ENCODE data around the gene BRPF3.

BRPF3 gene

DNA sequence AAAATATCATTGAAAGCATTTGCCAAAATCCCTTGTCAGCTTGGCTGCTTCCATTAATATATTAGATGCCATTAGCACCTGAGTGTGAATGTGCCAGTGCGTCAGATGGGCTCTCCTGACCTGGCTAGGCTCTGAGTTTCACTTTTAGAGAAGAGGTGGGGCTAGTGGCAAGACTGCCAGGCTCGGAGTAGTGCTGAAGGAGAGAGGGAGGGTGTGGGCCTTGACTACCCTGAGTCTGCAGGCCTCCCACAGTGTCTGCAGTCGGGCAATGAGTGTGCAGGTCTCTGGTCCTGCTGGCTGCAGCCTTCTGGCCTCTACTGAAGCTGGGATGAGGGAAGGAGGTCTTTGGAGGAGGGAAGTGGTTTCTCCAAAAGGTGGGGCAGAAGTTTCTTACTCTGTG lies 38.8 kb downstream of the BRPF3 start:
- DNase-seq = no peak

DNA sequence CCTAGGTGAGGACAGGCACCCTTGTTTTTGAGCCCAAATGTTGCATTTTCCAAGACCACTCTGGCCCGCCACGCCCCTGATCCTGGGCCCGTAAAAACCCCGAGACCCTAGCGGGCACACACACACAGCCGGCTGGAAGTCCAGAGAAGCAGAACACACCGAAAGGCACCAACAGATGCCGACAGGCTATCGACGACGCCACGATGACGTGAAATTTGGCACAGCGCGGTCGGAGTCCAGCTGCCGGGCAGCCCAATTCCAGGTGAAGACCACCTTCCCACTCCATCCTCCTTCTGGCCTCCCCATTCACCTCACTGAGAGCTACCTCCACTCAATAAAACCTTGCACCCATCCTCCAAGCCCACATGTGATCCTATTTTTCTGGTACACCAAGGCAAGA lies 39.3 kb downstream of the BRPF3 start:
- DNase-seq = no peak

- no peak for DNase-seq
Measured at GRCh38 chr6:36239774-36240173, 43.2 kb downstream of the BRPF3 start.

- no peak for DNase-seq
Measured at GRCh38 chr6:36241728-36242127, 45.2 kb downstream of the BRPF3 start.

- no peak for DNase-seq
Measured at GRCh38 chr6:36242161-36242560, 45.6 kb downstream of the BRPF3 start.

GRCh38 chr6:36242626-36243025 lies 46.1 kb downstream of the BRPF3 start:
- no peak for DNase-seq

GRCh38 chr6:36243562-36244212 lies 47.1 kb downstream of the BRPF3 start:
- no peak for DNase-seq

GRCh38 chr6:36244641-36245280 lies 48.2 kb downstream of the BRPF3 start:
- DNase-seq = no peak

DNA sequence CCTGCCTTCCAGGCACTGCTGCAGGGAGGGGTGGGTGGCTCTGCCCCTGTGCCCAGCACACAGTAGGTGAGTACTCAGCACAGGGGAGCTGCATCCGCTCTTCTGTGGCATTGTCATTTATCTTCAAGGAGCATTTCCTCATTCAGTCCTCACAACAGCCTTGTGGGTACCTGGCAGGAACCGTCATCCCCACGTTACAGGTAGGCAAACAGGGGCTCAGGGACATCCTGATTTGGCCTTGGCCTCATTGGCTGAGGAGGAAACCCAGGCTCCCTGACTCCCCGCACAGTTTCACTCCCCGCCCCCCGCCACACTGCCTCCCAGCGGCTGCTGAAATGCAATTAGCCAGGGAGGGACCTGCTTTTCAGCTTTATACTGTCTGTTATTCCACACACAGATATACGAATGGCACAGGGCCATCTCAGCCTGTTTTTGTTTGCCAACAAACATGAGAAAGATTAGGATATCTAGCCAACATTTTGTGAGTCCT lies 49.1 kb downstream of the BRPF3 start:
- no peak for DNase-seq

DNA sequence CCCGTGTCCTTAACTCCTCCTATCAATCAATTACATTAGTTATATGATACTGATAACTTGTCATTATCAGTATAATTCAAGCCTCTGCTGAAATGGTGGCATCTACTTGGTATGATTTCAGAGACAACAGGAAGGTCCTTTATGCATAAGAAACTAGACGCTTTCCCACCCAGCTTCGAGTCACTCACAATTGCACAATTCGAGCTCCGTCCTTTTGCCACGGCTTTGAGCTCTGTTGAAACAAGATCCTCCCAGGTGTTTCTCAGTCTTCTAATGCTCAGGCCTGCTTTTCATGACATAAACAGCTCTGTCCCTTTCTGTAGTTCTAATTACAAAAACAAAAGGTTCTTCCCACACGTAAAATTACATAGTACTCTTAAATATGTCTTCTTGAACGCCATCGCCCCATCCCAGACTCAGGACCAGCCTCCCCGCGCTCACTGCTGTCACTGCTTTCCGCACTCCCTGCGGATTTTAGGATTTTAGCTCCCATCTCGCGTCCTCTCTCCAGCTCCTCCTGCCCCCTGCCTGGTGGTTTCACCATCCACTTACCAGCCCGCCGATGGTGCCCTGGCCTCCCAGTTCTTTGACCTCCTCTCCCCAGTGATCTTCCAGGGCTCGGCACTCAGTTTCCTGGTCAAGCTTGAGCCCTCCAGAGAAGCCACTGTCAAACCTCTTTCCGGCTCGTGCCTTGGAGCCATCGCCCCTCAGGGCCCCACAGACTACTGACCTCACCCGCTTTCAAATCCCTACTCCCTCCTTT lies 50.1 kb downstream of the BRPF3 start:
- no peak for DNase-seq

DNA sequence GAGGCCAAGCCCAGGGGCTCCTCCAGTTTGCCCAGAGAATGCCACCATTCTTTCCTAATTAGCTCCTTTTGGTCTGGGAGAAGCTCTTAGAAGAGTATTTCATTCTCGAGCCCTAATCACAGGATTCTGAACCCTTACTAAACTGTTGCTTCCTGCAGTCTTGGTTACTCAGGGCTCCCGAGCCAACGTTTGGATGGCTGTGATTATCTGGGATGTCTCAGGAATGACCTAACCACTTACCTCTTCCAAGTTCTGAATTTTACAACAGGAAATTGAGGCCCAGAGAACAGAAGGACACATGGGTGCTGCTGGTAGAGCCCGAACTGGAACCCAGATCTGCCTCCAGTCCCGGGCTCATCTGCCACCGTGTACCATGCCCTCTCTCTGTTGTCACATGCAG lies 51.1 kb downstream of the BRPF3 start:
- no peak for DNase-seq

DNA sequence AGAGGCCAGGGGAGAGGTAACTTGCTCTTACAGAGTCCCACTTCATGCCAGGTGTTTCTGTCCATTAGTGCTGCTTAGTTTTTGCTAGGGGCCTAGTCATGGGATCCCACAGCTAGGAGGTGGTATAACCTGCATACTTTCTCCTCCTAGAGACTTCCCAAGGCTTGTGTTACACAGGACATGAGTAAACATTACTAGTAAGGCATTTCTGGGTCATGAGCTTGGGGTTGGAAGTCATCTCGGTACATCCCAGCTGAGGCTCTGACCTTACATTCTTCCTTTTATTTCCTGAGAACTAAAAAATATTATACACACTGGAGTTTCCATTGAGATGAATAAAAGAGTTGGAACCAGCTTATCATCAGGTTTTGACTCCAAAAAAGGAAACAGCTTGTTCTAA lies 52.4 kb downstream of the BRPF3 start:
- no peak for DNase-seq

- no peak for DNase-seq
Measured at GRCh38 chr6:36249536-36249935, 53.0 kb downstream of the BRPF3 start.

GRCh38 chr6:36252005-36252404 lies 55.5 kb downstream of the BRPF3 start:
- DNase-seq = no peak

DNA sequence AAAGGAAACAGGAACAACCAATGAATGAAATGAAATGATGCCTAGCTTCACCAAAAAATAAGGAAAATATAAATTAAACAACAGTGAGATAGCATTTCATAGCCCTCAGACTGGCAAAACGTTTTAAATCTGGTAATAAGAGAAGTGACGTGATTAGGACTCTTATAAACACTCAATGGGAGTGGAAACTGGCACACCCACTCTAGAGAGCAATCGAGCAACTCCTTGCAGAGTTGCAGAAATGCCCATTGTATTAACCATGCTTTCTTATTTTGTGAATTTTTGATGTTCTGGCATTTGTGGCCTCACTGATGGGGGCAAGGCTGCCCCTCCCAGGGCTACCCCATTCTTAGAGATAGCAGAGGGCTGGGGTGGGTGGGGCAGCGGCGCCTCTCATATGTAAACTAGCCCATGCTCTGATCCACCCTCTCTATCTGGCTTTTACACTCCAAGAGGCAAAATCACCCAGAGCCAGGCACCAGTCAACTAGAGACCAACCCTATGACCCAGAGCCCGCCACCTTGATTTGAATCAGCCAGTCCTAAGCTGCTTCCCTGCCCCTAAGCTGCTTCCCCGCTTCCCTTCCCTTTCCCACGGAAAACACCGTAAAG lies 67.0 kb downstream of the BRPF3 start:
- no peak for DNase-seq

- DNase-seq = no peak
Measured at GRCh38 chr6:36265744-36266143, 69.2 kb downstream of the BRPF3 start.

GRCh38 chr6:36266913-36267644 lies 70.5 kb downstream of the BRPF3 start:
- no peak for DNase-seq

- no peak for DNase-seq
Measured at GRCh38 chr6:36267731-36268477, 71.4 kb downstream of the BRPF3 start.

GRCh38 chr6:36268478-36269275 lies 72.1 kb downstream of the BRPF3 start:
- DNase-seq = no peak

GRCh38 chr6:36269834-36270705 lies 73.5 kb downstream of the BRPF3 start, which contains the start of gene PNPLA1:
PNPLA1 (plus strand) TSS chr6:36270060; CDS start chr6:36270460, 400 bp downstream.
- no peak for DNase-seq
